Kidney tubule cell (primary cell): ENCODE data around the gene ATIC.

Experiments
- DNase-seq: peaks from one replicate; pipeline ENCODE4 v3.0.0-alpha.2; 2018; ENCODE audit warnings: low spot score

ATIC gene

GRCh38 chr2:215361211-215361875 is 49.5 kb downstream of the ATIC start:
- peak; percentile 3 for DNase-seq

- DNase-seq = peak; percentile 6
Observed at GRCh38 chr2:215361876-215362561, 50.2 kb downstream of the ATIC start.

GRCh38 chr2:215362562-215362904 is 50.7 kb downstream of the ATIC start:
- peak; percentile 4 for DNase-seq

GRCh38 chr2:215363039-215363438 is 51.2 kb downstream of the ATIC start:
- peak; percentile 1 for DNase-seq

GRCh38 chr2:215363461-215364156 is 51.8 kb downstream of the ATIC start:
- peak; percentile 11 for DNase-seq

- DNase-seq = no peak
Observed at GRCh38 chr2:215364157-215365155, 52.6 kb downstream of the ATIC start.

GRCh38 chr2:215365184-215365658 is 53.4 kb downstream of the ATIC start:
- no peak for DNase-seq

GRCh38 chr2:215366440-215367032 is 54.7 kb downstream of the ATIC start:
- DNase-seq = no peak

GRCh38 chr2:215367662-215368492 is 56.0 kb downstream of the ATIC start:
- DNase-seq = no peak

- DNase-seq = no peak
Observed at GRCh38 chr2:215368493-215368809, 56.6 kb downstream of the ATIC start.

GRCh38 chr2:215369181-215369760 is 57.4 kb downstream of the ATIC start:
- DNase-seq = no peak

- no peak for DNase-seq
Observed at GRCh38 chr2:215370112-215370965, 58.5 kb downstream of the ATIC start.

GRCh38 chr2:215371915-215372897 is 60.3 kb downstream of the ATIC start:
- DNase-seq = no peak

GRCh38 chr2:215372968-215373649 is 61.2 kb downstream of the ATIC start:
- no peak for DNase-seq

- no peak for DNase-seq
Observed at GRCh38 chr2:215374002-215374401, 62.1 kb downstream of the ATIC start.

- DNase-seq = no peak
Observed at GRCh38 chr2:215374642-215375466, 63.0 kb downstream of the ATIC start.

- no peak for DNase-seq
Observed at GRCh38 chr2:215375467-215375830, 63.6 kb downstream of the ATIC start.
